ENCODE results near the gene POP7. TPM values are rescaled to one million over a fixed set of nuclear protein-coding genes. Genes with fewer than 3 reads are reported as not detected.
A peak's percentile ranks its signal among the peaks of the same experiment; 100 is the strongest.

POP7 gene
- total and polyA plus RNA-seq, 2 donors (not counting 1 experiment from before 2014, with no cell fraction given) = 14.4 to 15.2 TPM

DNA sequence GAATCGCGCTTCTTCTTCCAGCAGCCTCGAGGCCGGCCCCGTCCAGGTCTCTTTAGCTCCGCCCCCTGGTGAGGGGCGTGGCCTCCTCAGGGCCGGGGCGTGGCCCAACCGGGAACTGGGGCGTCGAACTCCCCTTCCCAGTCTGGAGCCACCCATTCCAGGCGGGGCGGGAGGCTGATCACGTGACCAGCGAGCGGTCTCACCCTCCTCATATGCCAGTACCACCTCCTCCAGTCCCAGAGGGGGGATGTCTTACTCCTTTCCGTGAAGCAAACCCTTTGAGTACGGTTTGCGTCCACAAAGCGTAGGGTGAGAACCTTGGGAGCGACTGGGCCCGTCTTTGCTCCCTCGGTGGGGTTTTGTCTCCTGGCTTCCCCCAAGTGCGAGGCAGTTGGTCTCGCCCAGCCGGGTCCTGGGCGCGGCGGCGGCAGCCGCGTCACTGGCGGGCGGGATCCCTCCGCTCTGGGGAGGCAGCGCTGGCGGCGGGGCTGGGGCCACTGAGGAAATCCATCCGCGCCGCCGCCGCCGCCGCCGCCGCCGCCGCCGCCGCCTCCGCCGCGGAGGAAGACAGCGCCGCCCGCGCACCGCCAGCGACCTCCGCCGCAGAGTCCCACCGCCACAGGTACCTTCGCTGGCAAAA, 32.5 kb upstream of the POP7 start, which contains the start of gene GNB2:
Gene GNB2 (plus strand): TSS at position 439 of the 640 bp plus-strand sequence. CDS start 2,526 bp downstream, outside the sequence.
- Mint-ChIP-seq H3K27me3 (no peaks in the 10 kb centered on the region), H3K9me3 (ENCODE audit: insufficient read depth) (no peaks in the 10 kb centered on the region), H3K4me3 (peak within 1 kb of the TSS; percentile 96), H3K27ac (peak within 1 kb of the TSS; percentile 97), H3K4me1 (peaks cover 8% of the 10 kb centered on the region)
- Histone ChIP-seq H2AFZ (ENCODE audit: insufficient read depth, low read depth, low read length, poor library complexity, severe bottlenecking) (peak within 1 kb of the TSS; percentile 79), H3K36me3 (replicated peaks in 1 of 2; ENCODE audit: control extremely low read depth in 1 of 2, control insufficient read depth in 1 of 2, extremely low read depth in 1 of 2, insufficient read depth in 2 of 2, low read length in 1 of 2) (peaks cover 0 to 22% of the 10 kb centered on the region in 2 experiments), H3K4me1 (ENCODE audit: control insufficient read depth in 2 of 2, insufficient read depth in 2 of 2, low read length in 2 of 2) (peaks cover 0 to 6% of the 10 kb centered on the region in 2 donors), H3K4me3 (ENCODE audit: control extremely low read depth in 1 of 5, extremely low read depth in 1 of 5, insufficient read depth in 1 of 5, low read depth in 2 of 5, low read length in 4 of 5) (peak within 1 kb of the TSS; percentile 53 to 99 (median 98)), H3K9me3 (ENCODE audit: control extremely low read depth in 1 of 3, control insufficient read depth in 2 of 3, insufficient read depth in 1 of 3, low read length in 2 of 3) (no peaks in the 10 kb centered on the region), H4K20me1 (ENCODE audit: control insufficient read depth, insufficient read depth, low read length, poor library complexity, severe bottlenecking) (peaks cover 30% of the 10 kb centered on the region), H3K4me2 (replicated peaks; ENCODE audit: low read depth, low read length, poor library complexity, severe bottlenecking) (peak within 1 kb of the TSS; percentile 85), H3K9ac (ENCODE audit: low read length) (peak within 1 kb of the TSS; percentile 97), H3K27me3 (replicated peaks in 1 of 4; ENCODE audit: control extremely low read depth in 1 of 4, control insufficient read depth in 3 of 4, insufficient read depth in 4 of 4, low read length in 3 of 4) (no peaks in the 10 kb centered on the region), H3K79me2 (ENCODE audit: control insufficient read depth, insufficient read depth, low read length) (peaks cover 12% of the 10 kb centered on the region), H3K27ac (ENCODE audit: low read length in 2 of 2) (peak within 1 kb of the TSS; percentile 89 to 97)
- intact Hi-C loops (cut with micrococcal nuclease) = loop anchor here (1.0 to 10.0 kb wide), 10 partner anchors 18 to 589 kb away; partner anchors contain the start of genes AGFG2, COPS6, FBXO24 and LRCH4
- DNase-seq = peak; percentile 99
- under 1% methylated on average over 61 of the region's 65 CpGs for WGBS (ENCODE audit: insufficient coverage)
- ATAC-seq (ENCODE audit: low read depth) = peak; percentile 65
- ChIA-PET CTCF (interaction anchor here (1.0 to 1.3 kb wide), 3 partner anchors 32 to 47 kb away, joined by 4 to 6 read pairs (median 4); partner anchors contain the start of gene POP7), POLR2A (interaction anchor here (0.5 to 1.6 kb wide), 6 partner anchors 19 to 244 kb away, joined by 3 to 10 read pairs (median 6); partner anchors contain the start of genes FBXO24, MEPCE, MOSPD3 and ZCWPW1)
- TF ChIP-seq EZH2 (IDR thresholded peaks at IDR 0.05; ENCODE audit: borderline replicate concordance, insufficient read depth, low read depth, low read length, poor library complexity, severe bottlenecking) = no peak
- TF ChIP-seq, protein P1, sequence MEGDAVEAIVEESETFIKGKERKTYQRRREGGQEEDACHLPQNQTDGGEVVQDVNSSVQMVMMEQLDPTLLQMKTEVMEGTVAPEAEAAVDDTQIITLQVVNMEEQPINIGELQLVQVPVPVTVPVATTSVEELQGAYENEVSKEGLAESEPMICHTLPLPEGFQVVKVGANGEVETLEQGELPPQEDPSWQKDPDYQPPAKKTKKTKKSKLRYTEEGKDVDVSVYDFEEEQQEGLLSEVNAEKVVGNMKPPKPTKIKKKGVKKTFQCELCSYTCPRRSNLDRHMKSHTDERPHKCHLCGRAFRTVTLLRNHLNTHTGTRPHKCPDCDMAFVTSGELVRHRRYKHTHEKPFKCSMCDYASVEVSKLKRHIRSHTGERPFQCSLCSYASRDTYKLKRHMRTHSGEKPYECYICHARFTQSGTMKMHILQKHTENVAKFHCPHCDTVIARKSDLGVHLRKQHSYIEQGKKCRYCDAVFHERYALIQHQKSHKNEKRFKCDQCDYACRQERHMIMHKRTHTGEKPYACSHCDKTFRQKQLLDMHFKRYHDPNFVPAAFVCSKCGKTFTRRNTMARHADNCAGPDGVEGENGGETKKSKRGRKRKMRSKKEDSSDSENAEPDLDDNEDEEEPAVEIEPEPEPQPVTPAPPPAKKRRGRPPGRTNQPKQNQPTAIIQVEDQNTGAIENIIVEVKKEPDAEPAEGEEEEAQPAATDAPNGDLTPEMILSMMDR (IDR thresholded peaks at IDR 0.05) = no peak
